AG09309 (cell line): Measurements from ENCODE around the gene VEPH1.

Experiments
- DNase-seq: peaks from one replicate; pipeline ENCODE4 v3.0.0-alpha.2; 2010; ENCODE audit warnings: low read depth
- H3K4me3 ChIP-seq: 2 replicates; pipeline ENCODE4 v1.5.1; 2011; ENCODE audit warnings: mild to moderate bottlenecking, low read depth, low read length, moderate library complexity; ENCODE audit not compliant: control insufficient read depth
- CTCF ChIP-seq: IDR thresholded peaks from 2 replicates; pipeline ENCODE4 v1.5.1; 2011; ENCODE audit warnings: mild to moderate bottlenecking, low read depth, low read length, inconsistent platforms; ENCODE audit not compliant: insufficient read depth, control insufficient read depth; ENCODE audit errors: missing control alignments

Gene VEPH1

GRCh38 chr3:157248590-157249422, 254.4 kb downstream of the VEPH1 start:
- TF ChIP-seq CTCF, result no peak
- peak; percentile 73 for DNase-seq
- no peak overlapping the region for H3K4me3 ChIP-seq

- DNase-seq, result no peak
- no peak for TF ChIP-seq CTCF
- H3K4me3 ChIP-seq, result no peak overlapping the region
These were observed 255.8 kb downstream of the VEPH1 start for GRCh38 chr3:157247391-157247790.

GRCh38 chr3:157242836-157243235, 260.4 kb downstream of the VEPH1 start:
- no peak for DNase-seq
- no peak overlapping the region for H3K4me3 ChIP-seq
- no peak for TF ChIP-seq CTCF

GRCh38 chr3:157241599-157241998, 261.6 kb downstream of the VEPH1 start:
- TF ChIP-seq CTCF, result no peak
- no peak for DNase-seq
- H3K4me3 ChIP-seq, result no peak overlapping the region

GRCh38 chr3:157240408-157240807, 262.8 kb downstream of the VEPH1 start:
- TF ChIP-seq CTCF, result no peak
- no peak overlapping the region for H3K4me3 ChIP-seq
- no peak for DNase-seq

GRCh38 chr3:157239082-157239704, 264.0 kb downstream of the VEPH1 start:
- no peak overlapping the region for H3K4me3 ChIP-seq
- no peak for DNase-seq

More at GRCh38 chr3:157239082-157239704, 264.0 kb downstream of the VEPH1 start:
- peak; percentile 73 for TF ChIP-seq CTCF
